G401.6 (cell line): ENCODE data around the gene SZRD1.

Experiments used
- FAIRE-seq: peaks from 2 replicates; lab custom pipeline; 2012; peaks lifted over from hg19 to GRCh38; lab: Jason Lieb, UNC

Gene SZRD1

DNA sequence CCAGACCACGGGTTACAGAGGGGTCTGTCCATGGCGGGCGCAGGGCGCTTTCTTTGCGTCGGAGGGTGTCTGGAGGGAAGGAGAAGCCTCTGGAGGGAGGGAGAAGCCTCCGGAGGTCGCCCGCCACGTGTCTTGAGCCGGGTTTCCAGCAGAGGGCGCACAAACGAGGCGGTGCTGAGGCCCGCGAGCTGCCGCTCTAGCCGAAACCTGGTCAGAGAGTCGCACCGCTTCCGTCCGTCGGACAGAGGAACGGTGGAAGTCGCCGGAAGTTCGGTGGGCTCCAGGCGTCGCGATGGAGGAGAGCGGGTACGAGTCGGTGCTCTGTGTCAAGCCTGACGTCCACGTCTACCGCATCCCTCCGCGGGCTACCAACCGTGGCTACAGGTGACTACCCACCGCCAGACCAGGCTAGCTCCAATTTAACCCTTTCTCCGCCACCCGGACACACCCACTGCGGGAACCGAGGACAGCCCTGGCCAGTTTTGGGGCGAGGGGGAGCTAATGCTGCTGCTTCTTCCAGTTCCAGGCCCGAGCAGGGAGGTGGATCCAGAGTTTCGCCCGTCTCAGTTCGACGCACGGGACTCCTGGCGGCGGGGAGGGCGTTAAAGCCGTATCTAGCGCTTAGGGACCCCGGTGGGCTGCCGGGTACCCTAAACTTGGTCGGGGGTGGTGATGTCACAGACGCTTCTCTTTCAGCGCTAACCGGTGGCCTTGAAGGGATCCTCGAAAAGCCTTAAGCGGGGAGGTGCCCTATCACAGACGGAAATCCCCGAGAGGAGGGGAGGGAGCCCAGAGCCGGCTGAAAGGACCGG lies 73.6 kb downstream of the SZRD1 start, which contains the start of gene NECAP2:
Gene NECAP2, plus strand, starts transcription at position 255 of the 812 bp plus-strand sequence. Its CDS starts 38 bp downstream, at position 293.
- FAIRE-seq: peak; percentile 74

DNA sequence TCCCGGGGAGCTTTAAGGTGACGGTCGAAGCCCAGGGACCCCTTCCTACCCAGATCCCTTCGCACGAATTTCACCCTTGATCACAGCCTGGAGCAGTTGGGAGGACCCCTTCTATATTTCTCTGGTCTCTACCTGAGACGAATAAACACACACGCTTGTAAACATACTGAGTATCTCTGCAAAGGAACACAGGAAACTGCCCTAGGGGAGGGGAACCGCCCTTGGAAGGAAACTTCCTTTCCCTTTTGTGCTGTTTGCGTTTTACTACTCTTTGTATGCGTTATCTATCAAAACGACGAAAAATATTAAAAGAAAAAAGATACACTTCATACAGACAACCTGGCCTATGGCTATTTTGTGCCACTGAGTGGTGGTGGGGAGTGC lies 74.2 kb downstream of the SZRD1 start:
- no peak for FAIRE-seq

DNA sequence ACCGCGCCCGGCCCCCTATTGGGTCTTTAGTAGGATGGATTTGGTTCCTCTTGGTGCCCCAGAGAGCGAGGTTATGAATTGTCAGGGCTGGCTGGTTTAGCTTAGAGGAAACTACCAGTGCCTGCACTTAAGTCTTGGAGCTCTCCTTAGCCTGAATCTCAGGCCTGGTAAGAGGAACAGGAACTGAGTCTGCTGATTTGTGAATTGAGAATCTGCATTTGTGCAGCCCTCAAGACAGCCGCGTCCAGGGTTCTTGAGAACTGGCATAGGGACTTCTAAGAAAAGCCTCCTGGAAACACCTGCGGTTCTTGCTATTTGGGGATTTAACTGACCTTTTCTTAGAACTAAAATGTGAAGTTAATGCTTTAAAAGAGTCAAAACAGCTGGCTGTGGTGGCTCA lies 75.2 kb downstream of the SZRD1 start:
- FAIRE-seq: no peak

DNA sequence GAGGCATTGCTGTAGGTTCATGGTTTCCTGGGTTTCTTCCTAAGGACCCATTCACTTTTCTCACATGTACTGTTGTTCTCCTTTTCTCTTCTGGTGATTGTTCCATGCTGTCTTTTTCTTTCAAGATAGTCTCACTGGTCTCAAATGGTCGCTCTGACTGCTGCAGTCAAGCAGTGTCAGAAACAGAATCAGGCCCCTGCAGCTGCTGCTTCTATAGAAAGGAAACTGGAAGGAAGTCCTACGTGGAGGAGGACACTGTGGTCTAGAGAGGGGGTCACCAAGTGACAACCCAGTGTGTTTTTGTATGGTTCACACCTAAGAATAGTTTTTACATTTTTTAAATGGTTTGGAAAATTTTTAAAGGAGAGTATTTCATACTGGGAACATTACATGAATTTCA lies 75.9 kb downstream of the SZRD1 start:
- FAIRE-seq: no peak

DNA sequence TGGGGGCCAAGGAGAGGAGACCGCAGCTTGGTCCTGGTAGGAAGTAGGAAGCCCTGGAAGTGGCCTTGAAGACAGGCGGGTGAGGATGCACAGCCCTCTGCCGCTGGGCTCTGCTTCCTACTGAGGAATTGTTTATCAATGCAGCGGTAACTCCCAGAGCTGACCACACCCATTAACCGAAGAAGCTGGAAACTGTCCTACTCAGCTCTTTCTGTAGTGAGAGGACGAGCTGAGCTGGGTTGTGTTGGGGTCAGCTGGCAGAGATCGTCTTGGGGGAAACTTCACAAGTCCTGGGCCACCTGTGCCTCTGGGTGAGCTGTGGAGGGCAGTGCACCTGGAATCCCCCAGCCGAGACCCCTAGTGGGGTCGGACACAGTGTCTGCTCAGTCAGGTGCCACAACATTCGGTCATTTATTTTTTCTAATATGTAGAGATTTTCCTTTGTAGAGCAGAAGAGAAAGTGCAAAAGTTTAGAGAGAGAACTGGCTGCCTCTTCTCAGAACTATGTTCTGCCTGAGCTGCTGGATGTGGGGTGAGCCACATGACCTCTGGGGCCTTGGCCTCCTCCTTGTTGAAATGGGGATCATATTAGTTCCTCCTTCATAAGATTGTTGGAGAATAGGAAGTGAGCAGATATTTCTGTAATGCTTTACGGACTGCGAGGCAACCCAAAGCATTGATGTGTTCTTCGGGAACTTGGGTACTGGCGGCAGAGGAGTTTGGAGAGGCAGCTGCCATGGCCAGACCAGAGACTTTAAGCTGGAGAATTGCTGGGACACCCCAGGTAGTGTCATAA lies 77.1 kb downstream of the SZRD1 start:
- FAIRE-seq: no peak

DNA sequence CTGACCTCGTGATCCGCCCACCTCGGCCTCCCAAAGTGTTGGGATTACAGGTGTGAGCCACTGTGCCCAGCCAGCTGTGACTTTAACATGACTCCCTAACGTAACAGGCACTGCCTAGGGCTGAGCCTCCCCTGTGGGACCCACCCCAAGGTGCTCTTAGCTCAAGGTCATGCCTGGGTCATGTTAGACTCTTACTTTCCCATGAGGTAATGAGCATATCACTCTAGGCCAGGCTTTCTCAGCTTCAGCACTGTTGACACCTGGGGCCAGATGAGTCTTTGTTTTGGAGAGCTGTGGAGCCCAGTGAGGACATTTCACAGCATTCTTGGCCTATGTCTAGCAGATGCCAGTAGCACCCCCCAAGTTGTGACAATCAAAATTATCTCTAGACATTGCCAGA lies 78.0 kb downstream of the SZRD1 start:
- FAIRE-seq: no peak

DNA sequence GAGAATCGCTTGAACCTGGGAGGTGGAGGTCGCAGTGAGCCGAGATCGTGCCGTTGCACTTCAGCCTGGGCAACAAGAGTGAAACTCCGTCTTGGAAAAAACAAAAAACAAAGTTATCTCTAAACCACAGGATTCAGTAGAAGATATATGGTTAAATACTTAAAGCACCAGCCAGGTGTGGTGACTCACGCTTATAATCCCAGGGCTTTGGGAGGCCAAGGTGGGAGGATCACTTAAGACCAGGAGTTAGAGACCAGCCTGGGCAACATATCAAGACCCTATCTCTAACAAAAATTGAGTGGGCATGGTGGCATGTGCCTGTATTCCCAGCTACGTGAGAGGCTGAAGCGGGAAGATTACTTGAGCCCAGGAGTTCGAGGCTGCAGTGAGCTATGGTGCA lies 79.1 kb downstream of the SZRD1 start:
- no peak for FAIRE-seq

DNA sequence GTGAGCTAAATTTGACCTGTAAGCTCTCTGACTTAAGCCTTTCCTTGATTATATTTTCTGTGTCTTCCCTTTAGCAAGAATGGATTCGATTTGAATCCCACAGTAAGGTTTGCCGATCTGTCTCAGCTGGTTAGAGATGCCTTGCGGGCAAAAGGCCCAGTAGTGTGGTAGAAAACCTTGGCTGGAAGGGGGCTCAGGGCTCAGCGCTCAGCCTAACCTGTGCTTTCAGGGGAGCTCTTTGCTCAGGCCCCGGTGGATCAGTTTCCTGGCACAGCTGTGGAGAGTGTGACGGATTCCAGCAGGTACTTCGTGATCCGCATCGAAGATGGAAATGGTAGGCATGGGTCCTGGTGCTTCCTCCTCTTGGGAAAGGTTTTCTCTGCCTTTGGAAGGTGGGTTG lies 80.6 kb downstream of the SZRD1 start:
- FAIRE-seq: no peak
